ENCODE data around the gene UTP11.

The UTP11 gene

DNA sequence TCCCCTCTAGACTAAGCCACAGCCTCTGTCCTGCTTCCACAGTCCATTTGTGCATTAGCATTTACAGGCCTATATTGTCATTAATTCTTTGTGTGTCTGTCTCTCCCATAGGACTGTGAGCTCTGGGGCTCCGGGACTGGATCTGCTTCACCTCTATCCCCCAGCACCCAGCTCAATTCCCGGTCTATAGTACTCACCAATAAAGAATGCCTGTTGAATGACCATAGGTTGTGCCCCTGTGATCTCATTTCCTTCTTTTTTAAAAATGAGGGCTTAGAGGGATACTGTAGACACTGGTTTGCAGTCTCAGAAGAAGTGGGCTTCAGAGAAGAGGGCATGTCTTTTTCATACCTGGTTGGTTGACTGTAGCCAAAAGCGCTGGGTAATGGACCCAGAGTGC, 42.9 kb downstream of the UTP11 start:
- no peak overlapping the region for H3K9ac ChIP-seq (ENCODE audit: low read length)
- DNase-seq (ENCODE audit: low read depth): no peak
- no peak overlapping the region for H3K4me3 ChIP-seq (ENCODE audit: low read length)
- H3K4me1 ChIP-seq (ENCODE audit: control insufficient read depth, insufficient read depth, low read length): peaks cover 3% of the 10 kb centered on the region
- H3K9me3 ChIP-seq (ENCODE audit: control insufficient read depth, low read length): no peaks in the 10 kb centered on the region
- H3K36me3 ChIP-seq (ENCODE audit: control insufficient read depth, insufficient read depth, low read length, severe bottlenecking): no peaks in the 10 kb centered on the region
- H3K27me3 ChIP-seq (replicated peaks; ENCODE audit: control insufficient read depth, insufficient read depth, low read length): peaks cover 44% of the 10 kb centered on the region

DNA sequence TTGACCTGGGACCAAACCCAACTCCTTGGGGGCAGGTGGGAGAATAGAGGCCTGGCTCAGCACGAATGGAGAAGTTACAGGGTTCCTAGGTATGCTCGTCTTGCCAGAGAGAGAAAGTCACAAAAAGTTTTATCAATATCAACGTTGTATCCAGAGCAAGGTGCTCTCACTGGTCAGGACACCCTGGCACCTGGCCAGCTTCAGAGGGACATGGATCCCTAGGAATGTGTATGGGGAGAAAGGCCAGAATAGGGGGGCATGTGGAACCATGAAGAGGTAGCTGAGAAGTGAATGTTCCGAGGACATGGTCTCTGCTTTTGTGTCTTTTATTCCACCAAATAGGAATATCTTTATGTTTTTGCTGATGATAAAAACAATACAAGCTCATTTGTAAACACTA, 43.4 kb downstream of the UTP11 start:
- DNase-seq (ENCODE audit: low read depth): no peak
- peaks cover 50% of the 10 kb centered on the region for H3K27me3 ChIP-seq (replicated peaks; ENCODE audit: control insufficient read depth, insufficient read depth, low read length)
- H3K4me1 ChIP-seq (ENCODE audit: control insufficient read depth, insufficient read depth, low read length): no peaks in the 10 kb centered on the region
- H3K36me3 ChIP-seq (ENCODE audit: control insufficient read depth, insufficient read depth, low read length, severe bottlenecking): no peaks in the 10 kb centered on the region
- H3K4me3 ChIP-seq (ENCODE audit: low read length): no peak overlapping the region
- H3K9me3 ChIP-seq (ENCODE audit: control insufficient read depth, low read length): no peaks in the 10 kb centered on the region
- no peak overlapping the region for H3K9ac ChIP-seq (ENCODE audit: low read length)

DNA sequence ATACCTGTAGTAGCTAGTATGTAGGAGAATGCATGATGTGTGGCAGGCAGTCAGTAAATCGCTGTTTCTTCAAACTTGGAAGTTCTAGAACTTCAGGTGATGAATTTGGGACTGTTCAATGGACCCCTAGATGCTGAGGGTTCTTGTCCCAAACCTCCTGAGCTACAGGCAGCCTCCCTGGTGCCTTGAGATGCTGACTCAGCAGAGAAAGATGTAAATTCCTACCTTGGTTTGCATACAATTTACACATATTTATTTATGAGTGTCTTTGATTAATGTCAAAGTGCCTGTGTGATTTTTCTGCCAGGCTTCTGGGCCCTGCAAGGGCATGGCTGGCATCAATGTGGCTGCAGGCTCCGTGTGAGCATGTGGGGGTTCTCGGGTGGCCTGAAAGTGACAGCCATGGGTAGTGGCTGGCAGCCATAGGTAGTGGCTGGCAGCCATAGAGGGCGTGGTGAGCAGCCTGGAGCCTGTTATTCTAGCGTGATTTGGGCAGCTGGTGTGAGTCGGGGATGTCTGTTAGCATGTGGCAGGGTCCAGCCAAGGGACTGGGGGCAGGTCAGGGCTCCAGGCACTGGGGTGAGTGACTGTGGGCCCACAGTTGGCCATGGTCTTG, 47.2 kb downstream of the UTP11 start:
- no peak overlapping the region for H3K9ac ChIP-seq (ENCODE audit: low read length)
- H3K36me3 ChIP-seq (ENCODE audit: control insufficient read depth, insufficient read depth, low read length, severe bottlenecking): no peaks in the 10 kb centered on the region
- H3K4me3 ChIP-seq (ENCODE audit: low read length): no peak overlapping the region
- peaks cover 31% of the 10 kb centered on the region for H3K27me3 ChIP-seq (replicated peaks; ENCODE audit: control insufficient read depth, insufficient read depth, low read length)
- no peak for DNase-seq (ENCODE audit: low read depth)
- H3K9me3 ChIP-seq (ENCODE audit: control insufficient read depth, low read length): no peaks in the 10 kb centered on the region
- no peaks in the 10 kb centered on the region for H3K4me1 ChIP-seq (ENCODE audit: control insufficient read depth, insufficient read depth, low read length)

DNA sequence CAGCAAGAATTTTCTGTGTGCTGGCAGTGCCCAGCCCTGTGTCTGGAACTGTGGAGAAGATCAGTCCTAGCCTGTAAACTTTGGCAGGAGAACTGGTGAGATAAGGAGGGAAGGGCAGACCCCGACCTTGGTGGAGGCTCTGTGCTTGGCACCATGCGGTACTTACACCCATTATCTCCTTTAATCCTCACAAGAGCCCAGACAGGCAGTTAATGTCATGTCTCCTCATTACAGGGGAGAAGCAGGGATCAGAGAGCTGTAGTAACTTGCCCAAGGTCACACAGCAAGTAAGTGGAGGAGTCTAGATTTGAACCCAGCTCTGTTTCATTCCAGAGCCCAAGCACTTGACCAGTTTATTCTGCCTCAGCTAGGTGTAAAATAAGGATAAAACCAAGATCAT, 48.0 kb downstream of the UTP11 start:
- H3K4me1 ChIP-seq (ENCODE audit: control insufficient read depth, insufficient read depth, low read length): no peaks in the 10 kb centered on the region
- DNase-seq (ENCODE audit: low read depth): no peak
- H3K9ac ChIP-seq (ENCODE audit: low read length): no peak overlapping the region

DNA sequence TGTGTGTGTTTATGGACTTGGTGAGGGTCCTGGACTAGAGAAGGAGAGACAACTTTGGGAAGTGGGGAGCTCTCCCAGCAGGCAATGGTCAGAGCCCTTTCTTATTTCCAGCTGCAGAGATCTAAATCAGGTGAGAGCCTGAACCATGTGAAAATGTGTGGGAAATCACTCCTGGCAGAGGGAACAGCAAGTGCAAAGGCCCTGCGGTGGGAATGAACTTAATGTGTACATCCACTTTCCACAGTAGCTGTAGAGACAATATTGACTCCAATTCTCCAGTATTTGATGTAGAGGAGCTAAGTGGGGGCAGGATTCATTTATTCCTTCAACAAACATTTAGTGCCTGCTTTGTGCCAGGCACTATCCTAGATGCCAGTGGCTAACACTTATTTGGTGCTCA, 48.8 kb downstream of the UTP11 start:
- H3K4me3 ChIP-seq (ENCODE audit: low read length): no peak overlapping the region

More for the DNA sequence above, 48.0 kb downstream of the UTP11 start:
- Histone ChIP-seq H3K4me3 (ENCODE audit: low read length) (no peak overlapping the region), H3K9me3 (ENCODE audit: control insufficient read depth, low read length) (no peaks in the 10 kb centered on the region), H3K27me3 (replicated peaks; ENCODE audit: control insufficient read depth, insufficient read depth, low read length) (peaks cover 25% of the 10 kb centered on the region), H3K36me3 (ENCODE audit: control insufficient read depth, insufficient read depth, low read length, severe bottlenecking) (no peaks in the 10 kb centered on the region)

DNA sequence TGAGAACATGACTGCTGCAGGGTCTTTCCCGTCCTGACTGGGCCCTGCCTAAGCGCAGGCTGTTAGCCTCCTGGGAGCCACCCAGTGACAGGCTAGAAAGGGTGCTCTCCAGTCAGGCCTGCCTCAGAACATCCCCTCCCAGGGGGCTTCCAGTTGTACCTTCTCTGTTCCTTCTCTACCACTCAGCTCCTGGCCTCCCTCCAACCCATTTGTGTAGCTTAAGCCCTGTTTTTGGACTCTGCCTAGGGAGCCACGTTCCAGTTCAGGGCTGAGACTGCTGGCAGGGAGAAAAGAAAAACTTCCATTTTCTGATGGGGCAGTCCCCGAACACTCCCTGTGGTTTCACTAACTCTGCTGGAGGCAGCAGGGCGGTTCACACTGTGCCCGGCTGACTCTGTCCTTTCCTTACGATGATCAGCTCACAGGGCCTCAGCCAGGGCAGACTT, 49.4 kb downstream of the UTP11 start:
- H3K4me1 ChIP-seq (ENCODE audit: control insufficient read depth, insufficient read depth, low read length): no peaks in the 10 kb centered on the region
- no peak overlapping the region for H3K4me3 ChIP-seq (ENCODE audit: low read length)
- no peaks in the 10 kb centered on the region for H3K9me3 ChIP-seq (ENCODE audit: control insufficient read depth, low read length)
- H3K36me3 ChIP-seq (ENCODE audit: control insufficient read depth, insufficient read depth, low read length, severe bottlenecking): no peaks in the 10 kb centered on the region
- peaks cover 24% of the 10 kb centered on the region for H3K27me3 ChIP-seq (replicated peaks; ENCODE audit: control insufficient read depth, insufficient read depth, low read length)
- H3K9ac ChIP-seq (ENCODE audit: low read length): no peak overlapping the region
- DNase-seq (ENCODE audit: low read depth): no peak

More for the DNA sequence above, 48.8 kb downstream of the UTP11 start:
- Histone ChIP-seq H3K36me3 (ENCODE audit: control insufficient read depth, insufficient read depth, low read length, severe bottlenecking) (no peaks in the 10 kb centered on the region), H3K27me3 (replicated peaks; ENCODE audit: control insufficient read depth, insufficient read depth, low read length) (peaks cover 24% of the 10 kb centered on the region), H3K4me1 (ENCODE audit: control insufficient read depth, insufficient read depth, low read length) (no peaks in the 10 kb centered on the region), H3K9me3 (ENCODE audit: control insufficient read depth, low read length) (no peaks in the 10 kb centered on the region), H3K9ac (ENCODE audit: low read length) (no peak overlapping the region)
- DNase-seq (ENCODE audit: low read depth): no peak

DNA sequence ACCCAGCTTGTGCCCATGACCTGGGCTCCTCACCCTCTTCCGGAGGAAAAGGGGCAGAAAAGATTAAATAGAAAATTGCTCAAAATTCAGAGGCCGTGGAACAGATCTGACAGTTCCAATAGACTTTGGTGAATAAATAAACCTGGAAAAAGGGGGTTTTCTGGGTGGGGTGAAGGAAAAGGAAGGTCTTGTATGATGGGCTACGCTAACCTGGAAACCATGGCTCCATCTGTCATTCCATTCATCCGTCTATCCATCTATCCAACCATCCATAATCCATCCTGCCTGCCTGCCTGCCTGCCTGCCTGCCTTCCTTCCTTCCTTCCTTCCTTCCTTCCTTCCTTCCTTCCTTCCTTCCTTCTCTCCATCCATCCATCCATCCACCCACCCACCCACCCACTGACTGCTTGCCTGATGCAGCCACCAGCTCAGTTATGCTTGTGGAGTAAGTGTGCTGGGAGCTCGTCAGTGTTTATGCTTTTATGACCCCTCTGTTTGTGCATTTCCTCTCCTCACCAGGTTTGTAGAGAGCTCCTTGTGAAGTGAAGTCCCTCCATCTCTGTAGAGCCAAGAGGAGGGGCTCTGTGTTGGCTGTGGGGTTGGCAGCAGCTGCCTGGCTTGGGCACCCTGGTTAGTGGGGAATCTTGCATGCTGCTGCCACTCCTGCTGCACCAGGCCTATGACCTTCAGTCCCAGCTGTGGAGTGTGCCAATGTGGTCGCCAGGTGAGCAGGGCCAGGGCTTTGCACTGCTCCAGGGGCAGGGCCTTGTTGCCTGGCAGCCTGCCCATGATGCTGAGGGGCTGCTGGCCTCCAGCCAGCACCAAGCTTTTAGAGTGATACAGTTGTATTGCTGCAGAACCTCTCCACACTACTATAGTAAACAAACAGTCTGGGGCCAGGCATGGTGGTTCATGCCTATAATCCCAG, 50.1 kb downstream of the UTP11 start:
- H3K36me3 ChIP-seq (ENCODE audit: control insufficient read depth, insufficient read depth, low read length, severe bottlenecking): no peaks in the 10 kb centered on the region
- H3K9me3 ChIP-seq (ENCODE audit: control insufficient read depth, low read length): no peaks in the 10 kb centered on the region
- peaks cover 31% of the 10 kb centered on the region for H3K27me3 ChIP-seq (replicated peaks; ENCODE audit: control insufficient read depth, insufficient read depth, low read length)
- H3K4me3 ChIP-seq (ENCODE audit: low read length): no peak overlapping the region
- no peak for DNase-seq (ENCODE audit: low read depth)
- no peak overlapping the region for H3K9ac ChIP-seq (ENCODE audit: low read length)
- H3K4me1 ChIP-seq (ENCODE audit: control insufficient read depth, insufficient read depth, low read length): no peaks in the 10 kb centered on the region

DNA sequence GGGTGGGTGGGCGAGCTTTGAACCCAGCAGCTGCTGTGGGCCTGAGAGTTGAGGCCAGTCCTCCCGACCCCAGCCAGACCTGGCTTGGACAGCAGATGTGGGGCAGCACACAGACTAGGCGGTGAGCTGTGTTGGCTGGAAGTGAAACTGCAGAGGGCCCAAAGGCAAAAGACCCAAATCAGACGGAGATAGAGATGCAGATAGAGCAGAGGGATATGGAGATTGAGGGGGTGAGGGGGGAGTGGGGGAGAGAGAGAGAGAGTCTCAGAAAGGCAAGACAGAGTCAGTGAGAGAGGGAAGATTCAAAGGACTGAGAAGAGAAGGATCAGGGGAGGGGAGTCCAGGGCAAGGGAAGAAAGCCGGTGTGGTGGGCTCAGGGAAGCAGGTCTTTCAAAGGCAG, 51.1 kb downstream of the UTP11 start:
- Histone ChIP-seq H3K4me1 (ENCODE audit: control insufficient read depth, insufficient read depth, low read length) (no peaks in the 10 kb centered on the region), H3K27me3 (replicated peaks; ENCODE audit: control insufficient read depth, insufficient read depth, low read length) (peaks cover 41% of the 10 kb centered on the region), H3K9ac (ENCODE audit: low read length) (no peak overlapping the region), H3K9me3 (ENCODE audit: control insufficient read depth, low read length) (no peaks in the 10 kb centered on the region), H3K4me3 (ENCODE audit: low read length) (no peak overlapping the region), H3K36me3 (ENCODE audit: control insufficient read depth, insufficient read depth, low read length, severe bottlenecking) (no peaks in the 10 kb centered on the region)
- no peak for DNase-seq (ENCODE audit: low read depth)

DNA sequence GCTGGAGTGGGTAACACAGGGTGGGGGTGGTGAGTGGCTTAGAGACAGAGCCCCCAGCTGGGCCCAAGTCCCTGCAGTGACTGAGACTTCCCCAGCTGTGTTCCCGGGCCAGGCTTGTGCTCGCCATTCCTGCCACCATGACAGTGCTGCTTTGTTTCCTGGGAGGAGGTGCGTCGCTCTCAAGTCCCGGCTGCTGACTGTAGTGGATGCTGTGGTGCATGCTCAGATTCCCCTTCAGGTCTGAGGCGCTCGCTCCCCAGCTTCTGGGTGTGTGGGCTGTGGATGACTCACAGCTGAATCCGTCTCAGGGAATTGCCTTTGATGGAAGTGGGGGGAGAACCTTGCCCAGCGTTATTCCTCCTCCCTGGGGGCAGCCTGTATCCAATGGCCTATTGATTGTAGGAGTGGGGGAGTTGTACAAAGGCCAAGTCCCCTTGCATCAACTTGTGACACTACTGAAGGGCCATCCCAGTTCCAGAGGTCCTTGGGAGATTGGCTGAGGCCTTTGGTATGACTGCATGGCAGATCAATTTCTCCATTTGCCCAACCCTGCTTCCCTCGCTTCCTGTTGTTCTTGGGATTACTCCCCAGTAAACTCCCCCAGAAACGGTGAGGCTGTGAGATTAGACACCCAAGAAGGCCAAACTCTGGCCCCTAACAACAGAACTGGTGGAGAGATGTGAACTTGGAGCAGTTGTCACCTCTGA, 51.8 kb downstream of the UTP11 start:
- Histone ChIP-seq H3K4me1 (ENCODE audit: control insufficient read depth, insufficient read depth, low read length) (no peaks in the 10 kb centered on the region), H3K9ac (ENCODE audit: low read length) (no peak overlapping the region), H3K27me3 (replicated peaks; ENCODE audit: control insufficient read depth, insufficient read depth, low read length) (peaks cover 40% of the 10 kb centered on the region), H3K9me3 (ENCODE audit: control insufficient read depth, low read length) (no peaks in the 10 kb centered on the region), H3K4me3 (ENCODE audit: low read length) (no peak overlapping the region), H3K36me3 (ENCODE audit: control insufficient read depth, insufficient read depth, low read length, severe bottlenecking) (no peaks in the 10 kb centered on the region)
- DNase-seq (ENCODE audit: low read depth): peak; percentile 47

DNA sequence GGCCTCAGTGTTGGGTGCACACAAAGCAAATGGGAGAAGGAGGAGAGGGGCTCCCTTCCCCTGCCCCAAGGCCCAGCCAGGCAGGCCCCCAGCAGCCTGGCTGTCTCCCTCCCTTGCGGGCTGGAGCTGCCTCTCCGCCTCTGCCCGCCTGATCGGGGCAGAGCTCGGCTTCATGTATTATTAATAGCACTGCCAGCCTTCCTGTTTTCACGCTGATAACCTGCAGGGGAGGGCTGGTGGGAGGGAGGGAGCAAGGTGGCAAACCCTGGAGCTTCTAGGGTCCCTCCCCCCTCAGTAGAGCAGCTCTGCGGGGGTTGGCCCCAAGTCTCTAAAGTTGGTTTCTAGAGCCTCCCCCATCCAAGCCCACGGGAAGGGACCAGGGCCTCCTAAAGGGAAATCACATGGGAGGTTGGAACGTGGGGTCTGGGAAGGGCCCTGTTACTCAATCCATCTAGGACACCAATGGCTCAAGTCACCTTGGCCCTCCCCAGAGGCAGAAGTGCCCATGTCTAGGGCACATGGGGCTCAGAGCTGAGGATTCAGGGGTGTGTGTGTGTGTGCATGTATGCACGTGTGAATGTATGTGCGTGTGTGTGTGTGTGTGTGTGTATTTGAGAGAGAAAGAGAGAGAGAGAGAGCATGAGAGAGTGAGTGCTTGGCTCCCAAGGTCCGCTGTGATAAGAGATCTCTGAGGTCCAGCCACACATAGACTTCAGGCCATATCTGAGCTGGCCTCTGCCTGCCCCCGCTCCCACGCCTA, 55.9 kb downstream of the UTP11 start:
- H3K9ac ChIP-seq (ENCODE audit: low read length): no peak overlapping the region
- no peak for DNase-seq (ENCODE audit: low read depth)

DNA sequence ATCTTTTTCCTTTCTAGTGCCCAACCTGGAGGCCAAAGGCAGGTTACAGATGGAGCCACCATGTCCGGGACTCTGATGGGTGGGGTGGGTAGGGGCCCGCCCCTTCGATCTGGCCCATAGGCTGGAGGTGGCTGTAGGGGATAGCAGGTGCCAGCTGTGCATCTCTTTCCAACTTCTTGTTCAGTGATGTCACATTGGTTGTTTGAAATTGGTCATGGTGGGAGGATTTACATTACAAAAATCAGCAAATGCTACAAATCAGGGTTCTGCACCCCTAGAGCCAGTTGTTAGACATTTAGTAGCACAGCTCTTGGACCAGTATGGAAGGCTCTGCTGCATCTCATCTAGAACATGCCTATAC, 56.4 kb downstream of the UTP11 start:
- H3K27me3 ChIP-seq (replicated peaks; ENCODE audit: control insufficient read depth, insufficient read depth, low read length): peaks cover 65% of the 10 kb centered on the region
- H3K4me1 ChIP-seq (ENCODE audit: control insufficient read depth, insufficient read depth, low read length): no peaks in the 10 kb centered on the region
- H3K9me3 ChIP-seq (ENCODE audit: control insufficient read depth, low read length): no peaks in the 10 kb centered on the region
- no peak overlapping the region for H3K4me3 ChIP-seq (ENCODE audit: low read length)
- DNase-seq (ENCODE audit: low read depth): no peak
- H3K9ac ChIP-seq (ENCODE audit: low read length): no peak overlapping the region
- no peaks in the 10 kb centered on the region for H3K36me3 ChIP-seq (ENCODE audit: control insufficient read depth, insufficient read depth, low read length, severe bottlenecking)

More for the DNA sequence above, 55.9 kb downstream of the UTP11 start:
- no peaks in the 10 kb centered on the region for H3K4me1 ChIP-seq (ENCODE audit: control insufficient read depth, insufficient read depth, low read length)
- H3K4me3 ChIP-seq (ENCODE audit: low read length): no peak overlapping the region
- H3K36me3 ChIP-seq (ENCODE audit: control insufficient read depth, insufficient read depth, low read length, severe bottlenecking): no peaks in the 10 kb centered on the region
- H3K9me3 ChIP-seq (ENCODE audit: control insufficient read depth, low read length): no peaks in the 10 kb centered on the region
- H3K27me3 ChIP-seq (replicated peaks; ENCODE audit: control insufficient read depth, insufficient read depth, low read length): peaks cover 60% of the 10 kb centered on the region

Data from adipocyte (in vitro differentiated cells).